Breast epithelium (tissue), 4 donors: ENCODE results near the gene CHSY1. TPM values are rescaled to one million over a fixed set of nuclear protein-coding genes. Genes with fewer than 3 reads are reported as not detected.
A peak's percentile ranks its signal among the peaks of the same experiment; 100 is the strongest.

ENCODE experiments used
- DNase-seq, 2 donors: peaks; one replicate each; pipeline ENCODE4 v3.0.0-alpha.2; 2019; ENCODE audit warnings: low spot score in 2 of 2
- H3K27ac ChIP-seq, 2 donors: fragments of 200-600 bp; sonication (generic) in 1 of 2; one replicate each; pipeline ENCODE4 v1.5.1; 2016 to 2019; ENCODE audit warnings: mild to moderate bottlenecking in 1 of 2
- H3K27me3 ChIP-seq, 2 donors: fragments of 200-600 bp; sonication (generic) in 1 of 2; one replicate each; pipeline versions ENCODE4 v1.5.1 to v1.6.0; 2017 to 2019; ENCODE audit warnings: control low read depth in 1 of 2, mild to moderate bottlenecking in 1 of 2
- H3K36me3 ChIP-seq: fragments of 200-600 bp; one replicate; pipeline ENCODE4 v1.5.1; 2019
- H3K4me1 ChIP-seq, 2 donors: fragments of 200-600 bp; sonication (generic); one replicate each; pipeline ENCODE4 v1.5.1; 2016 to 2019; ENCODE audit warnings: control low read depth in 1 of 2
- H3K4me3 ChIP-seq, 3 donors: fragments of 200-600 bp; sonication (generic); 1 replicate in 2 of 3; 2 replicates in 1 of 3; pipeline ENCODE4 v1.5.1; 2016 to 2019; ENCODE audit warnings: mild to moderate bottlenecking in 3 of 3, moderate library complexity in 2 of 3
- H3K9me3 ChIP-seq, 2 donors: fragments of 200-600 bp; sonication (generic) in 1 of 2; one replicate each; pipeline ENCODE4 v1.5.1; 2016 to 2019; ENCODE audit warnings: control low read depth in 1 of 2
- POLR2A ChIP-seq: fragments of 450-650 bp; IDR thresholded peaks from one replicate; pipeline ENCODE4 v1.6.1; 2016; ENCODE audit warnings: antibody characterized with exemption, mild to moderate bottlenecking, moderate library complexity
- POLR2AphosphoS5 ChIP-seq, 3 donors: sonication (generic); formaldehyde crosslinking; IDR thresholded peaks; one replicate each; pipeline ENCODE4 v1.6.1; 2017; ENCODE audit warnings: antibody characterized with exemption in 3 of 3
- intact Hi-C: fragments of 100-400 bp; cut with DNase I; formaldehyde crosslinking; loops from one replicate; pipeline ENCODE4 v1.15.1; 2023; ENCODE audit warnings: low total_unique reads
- total RNA-seq, 3 donors: library from RNA; depleted of rRNA; stranded (reverse); fragments of >200 nt; gene quantifications; one replicate each; pipeline ENCODE4 v1.1.0, GENCODE V29; 2016
- TF ChIP-seq, protein P1 (sequence below), 3 donors: fragments of 450-650 bp; IDR thresholded peaks; one replicate each; pipeline ENCODE4 v1.5.1; 2016 to 2017; ENCODE audit warnings: antibody characterized with exemption in 3 of 3, mild to moderate bottlenecking in 3 of 3, moderate library complexity in 3 of 3

Gene CHSY1, protein sequence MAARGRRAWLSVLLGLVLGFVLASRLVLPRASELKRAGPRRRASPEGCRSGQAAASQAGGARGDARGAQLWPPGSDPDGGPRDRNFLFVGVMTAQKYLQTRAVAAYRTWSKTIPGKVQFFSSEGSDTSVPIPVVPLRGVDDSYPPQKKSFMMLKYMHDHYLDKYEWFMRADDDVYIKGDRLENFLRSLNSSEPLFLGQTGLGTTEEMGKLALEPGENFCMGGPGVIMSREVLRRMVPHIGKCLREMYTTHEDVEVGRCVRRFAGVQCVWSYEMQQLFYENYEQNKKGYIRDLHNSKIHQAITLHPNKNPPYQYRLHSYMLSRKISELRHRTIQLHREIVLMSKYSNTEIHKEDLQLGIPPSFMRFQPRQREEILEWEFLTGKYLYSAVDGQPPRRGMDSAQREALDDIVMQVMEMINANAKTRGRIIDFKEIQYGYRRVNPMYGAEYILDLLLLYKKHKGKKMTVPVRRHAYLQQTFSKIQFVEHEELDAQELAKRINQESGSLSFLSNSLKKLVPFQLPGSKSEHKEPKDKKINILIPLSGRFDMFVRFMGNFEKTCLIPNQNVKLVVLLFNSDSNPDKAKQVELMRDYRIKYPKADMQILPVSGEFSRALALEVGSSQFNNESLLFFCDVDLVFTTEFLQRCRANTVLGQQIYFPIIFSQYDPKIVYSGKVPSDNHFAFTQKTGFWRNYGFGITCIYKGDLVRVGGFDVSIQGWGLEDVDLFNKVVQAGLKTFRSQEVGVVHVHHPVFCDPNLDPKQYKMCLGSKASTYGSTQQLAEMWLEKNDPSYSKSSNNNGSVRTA
- total RNA-seq = 10 to 100 TPM; 22.6 to 36.7 (median 33.4) TPM

DNA sequence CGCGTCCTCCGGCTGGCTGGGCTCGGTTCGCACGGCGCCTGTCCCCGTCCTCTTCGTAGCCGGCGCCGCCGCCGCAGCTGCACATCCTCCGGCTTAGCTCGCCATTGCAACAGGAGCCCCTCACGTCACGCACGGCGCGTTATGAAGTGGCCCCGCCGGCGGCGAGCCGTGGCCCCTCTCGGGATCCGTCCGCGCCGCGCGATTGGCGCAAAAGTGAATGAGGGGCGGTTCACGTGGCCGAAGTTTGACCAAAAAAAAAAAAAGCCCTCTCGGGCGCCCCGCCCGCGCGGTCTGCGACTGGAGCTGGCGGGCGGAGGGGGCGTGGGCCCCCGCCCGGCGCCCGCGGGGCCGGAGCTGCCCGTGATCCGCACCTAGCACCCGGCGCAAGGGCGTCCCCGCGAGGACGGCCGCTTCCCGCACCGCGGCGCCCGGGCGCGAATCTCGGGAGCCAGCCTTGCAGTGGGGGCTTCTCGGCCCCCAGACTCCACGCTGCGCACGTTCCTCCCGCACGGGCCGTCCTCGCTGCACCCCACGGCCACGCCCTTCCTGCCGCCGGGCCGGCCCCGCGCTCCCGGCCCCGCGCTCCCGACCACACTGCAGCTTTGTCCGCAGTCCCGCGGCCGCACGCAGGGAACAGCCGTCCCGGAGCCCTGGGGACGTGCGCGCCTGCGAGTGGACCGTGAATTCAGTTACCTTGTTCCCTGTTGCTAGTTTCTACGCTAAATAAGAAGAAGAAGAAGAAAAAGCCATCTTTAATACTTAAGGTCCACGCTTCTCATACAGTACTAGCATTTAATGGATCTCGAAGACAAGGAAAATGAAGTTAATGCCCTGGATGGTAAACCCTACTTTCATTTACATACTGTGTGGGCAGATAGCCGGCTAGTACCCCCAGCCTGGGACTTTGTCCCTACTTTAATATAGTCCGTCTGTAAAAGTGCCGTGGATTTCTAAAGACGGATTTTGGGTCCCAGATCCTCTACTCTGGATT lies at the start of gene CHSY1:
Gene CHSY1, minus strand, starts transcription at position 219 of the 991 bp plus-strand sequence. CDS start 592 bp downstream, outside the sequence.
- peak; percentile 88 to 90 (median 89) for TF ChIP-seq POLR2AphosphoS5 (IDR thresholded peaks at IDR 0.05)
- TF ChIP-seq, protein P1, sequence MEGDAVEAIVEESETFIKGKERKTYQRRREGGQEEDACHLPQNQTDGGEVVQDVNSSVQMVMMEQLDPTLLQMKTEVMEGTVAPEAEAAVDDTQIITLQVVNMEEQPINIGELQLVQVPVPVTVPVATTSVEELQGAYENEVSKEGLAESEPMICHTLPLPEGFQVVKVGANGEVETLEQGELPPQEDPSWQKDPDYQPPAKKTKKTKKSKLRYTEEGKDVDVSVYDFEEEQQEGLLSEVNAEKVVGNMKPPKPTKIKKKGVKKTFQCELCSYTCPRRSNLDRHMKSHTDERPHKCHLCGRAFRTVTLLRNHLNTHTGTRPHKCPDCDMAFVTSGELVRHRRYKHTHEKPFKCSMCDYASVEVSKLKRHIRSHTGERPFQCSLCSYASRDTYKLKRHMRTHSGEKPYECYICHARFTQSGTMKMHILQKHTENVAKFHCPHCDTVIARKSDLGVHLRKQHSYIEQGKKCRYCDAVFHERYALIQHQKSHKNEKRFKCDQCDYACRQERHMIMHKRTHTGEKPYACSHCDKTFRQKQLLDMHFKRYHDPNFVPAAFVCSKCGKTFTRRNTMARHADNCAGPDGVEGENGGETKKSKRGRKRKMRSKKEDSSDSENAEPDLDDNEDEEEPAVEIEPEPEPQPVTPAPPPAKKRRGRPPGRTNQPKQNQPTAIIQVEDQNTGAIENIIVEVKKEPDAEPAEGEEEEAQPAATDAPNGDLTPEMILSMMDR (IDR thresholded peaks at IDR 0.05) = no peak
- peak; percentile 53 for TF ChIP-seq POLR2A
- Histone ChIP-seq H3K4me1 (peaks cover 5 to 27% of the 10 kb centered on the region in 2 donors), H3K27ac (peak within 1 kb of the TSS; percentile 85 to 97), H3K27me3 (no peaks in the 10 kb centered on the region), H3K9me3 (no peaks in the 10 kb centered on the region), H3K4me3 (peak within 1 kb of the TSS; percentile 79 to 94 (median 91)), H3K36me3 (no peaks in the 10 kb centered on the region)
- intact Hi-C loops = loop anchor here (10.0 kb wide), 2 partner anchors 127 to 237 kb away; no protein-coding TSS in a partner anchor
- peak; percentile 83 to 88 for DNase-seq

DNA sequence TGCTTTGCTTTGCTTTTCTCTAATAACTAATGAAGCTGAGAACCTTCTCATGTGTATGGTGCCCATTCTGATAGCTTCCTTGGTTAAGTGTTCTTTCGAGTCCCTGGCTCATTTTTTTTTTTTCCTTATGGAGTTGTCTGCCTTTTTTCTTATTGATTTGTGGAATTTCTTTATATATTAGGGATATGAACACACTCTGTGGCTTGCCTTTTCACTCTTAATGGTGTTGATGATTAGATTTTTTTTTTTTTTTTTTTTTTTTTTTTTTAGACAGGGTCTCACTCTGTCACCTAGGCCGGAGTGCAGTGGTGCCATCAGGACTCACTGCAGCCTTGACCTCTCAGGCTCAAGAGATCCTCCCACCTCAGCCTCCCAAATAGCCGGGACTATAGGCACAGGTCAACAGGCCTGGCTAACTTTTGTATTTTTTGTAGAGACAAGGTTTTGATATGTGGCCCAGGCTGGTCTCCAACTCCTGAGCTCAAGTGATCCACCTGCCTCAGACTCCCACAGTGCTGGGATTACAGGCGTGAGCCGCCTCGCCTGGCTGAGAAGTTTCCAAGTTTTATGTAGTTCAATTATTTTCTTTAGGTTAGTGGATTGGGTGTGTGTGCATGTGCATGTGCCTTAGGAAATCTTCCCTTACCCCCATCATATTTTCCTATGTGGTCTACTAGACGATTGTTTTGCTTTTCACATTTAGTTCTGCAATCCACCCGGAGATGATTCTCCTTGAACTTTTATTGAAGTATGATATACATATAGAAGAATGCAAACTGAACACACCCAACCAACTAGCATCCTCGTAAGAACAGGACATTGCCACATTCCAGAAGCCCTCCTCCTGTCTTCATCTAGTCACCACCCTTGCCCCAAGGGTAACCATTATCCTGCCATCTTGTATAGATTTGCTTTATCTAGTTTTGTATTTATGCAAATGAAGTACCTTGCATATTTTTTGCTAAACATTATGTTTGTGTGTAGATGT lies 44.9 kb upstream of the CHSY1 start:
- peak overlapping the region in 1 of 3 donors; percentile 93 for H3K4me3 ChIP-seq
- TF ChIP-seq, protein P1 (IDR thresholded peaks at IDR 0.05) = no peak
- no peak for TF ChIP-seq POLR2AphosphoS5 (IDR thresholded peaks at IDR 0.05)
- TF ChIP-seq POLR2A = no peak
- no peak for DNase-seq
- no peaks in the 10 kb centered on the region for H3K9me3 ChIP-seq
- peaks cover 0 to 15% of the 10 kb centered on the region in 2 donors for H3K4me1 ChIP-seq
- H3K36me3 ChIP-seq = no peaks in the 10 kb centered on the region
- intact Hi-C loops = no loop called here
- no peaks in the 10 kb centered on the region for H3K27me3 ChIP-seq
- no peak overlapping the region for H3K27ac ChIP-seq

DNA sequence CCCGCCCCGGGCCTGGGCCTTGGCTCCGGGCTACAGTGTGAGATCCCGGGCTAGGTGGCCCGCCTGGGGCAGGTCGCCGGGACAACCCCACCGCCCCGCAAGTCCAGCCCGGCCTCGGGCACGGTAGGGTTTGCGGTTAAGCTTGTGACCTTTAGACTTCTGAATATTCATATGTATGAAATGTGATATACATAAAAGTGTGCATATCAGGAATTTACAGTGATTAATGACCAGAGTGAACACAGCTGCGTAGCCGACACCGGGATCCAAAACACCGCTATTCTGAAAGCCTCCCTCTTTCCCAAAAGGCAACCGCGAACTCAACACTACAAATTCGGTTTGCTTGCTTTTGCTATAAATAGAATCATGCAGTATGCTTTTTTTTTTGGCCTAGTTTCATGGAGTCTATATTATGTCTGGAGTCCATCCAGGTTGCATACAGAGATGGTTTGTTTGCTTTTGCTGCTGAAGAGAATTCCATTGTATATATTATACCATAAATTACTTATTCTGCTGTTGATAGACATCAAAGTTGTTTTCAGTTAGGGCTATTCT lies 43.8 kb upstream of the CHSY1 start:
- no peak for TF ChIP-seq POLR2AphosphoS5 (IDR thresholded peaks at IDR 0.05)
- TF ChIP-seq, protein P1 (IDR thresholded peaks at IDR 0.05) = no peak
- TF ChIP-seq POLR2A = no peak
- Histone ChIP-seq H3K36me3 (no peaks in the 10 kb centered on the region), H3K9me3 (no peaks in the 10 kb centered on the region), H3K4me3 (peak overlapping the region; percentile 93 to 97 (median 93)), H3K27ac (peak overlapping the region; percentile 95 to 96), H3K27me3 (no peaks in the 10 kb centered on the region), H3K4me1 (peaks cover 0 to 15% of the 10 kb centered on the region in 2 donors)
- intact Hi-C loops = no loop called here
- DNase-seq = no peak
